Stimulated activated CD4-positive, alpha-beta T cell treated with anti-CD3 and anti-CD28 coated beads, Interleukin-12 subunit alpha, Interleukin-12 subunit beta, amount 100 ng/mL, for 48 hours (primary cell): ENCODE data around the gene FNTB.

Experiments used
- DNase-seq, 3 donors: peaks; one replicate each; pipeline ENCODE4 v3.0.0-alpha.2; 2020; ENCODE audit warnings: low read depth in 2 of 3, low spot score in 1 of 3

FNTB gene

DNA sequence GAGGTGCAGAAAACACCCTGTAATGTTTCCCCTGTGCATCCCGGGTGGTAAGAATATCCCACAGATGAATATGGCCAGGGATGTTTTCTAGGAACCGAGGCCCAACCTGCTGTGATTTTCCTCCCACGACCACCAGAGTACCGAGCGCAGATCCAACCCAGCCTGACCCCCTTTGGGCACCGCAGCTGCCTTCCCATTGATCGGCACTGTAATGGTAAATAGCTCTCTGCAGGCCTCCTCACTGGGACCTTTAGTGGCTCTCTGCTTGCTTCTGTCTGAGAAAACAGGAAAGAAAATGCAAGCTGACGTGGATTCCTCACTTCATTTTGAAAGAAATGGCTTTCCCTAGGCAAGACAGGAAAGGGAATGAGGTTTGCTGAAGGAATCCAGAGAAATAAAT, 12.1 kb upstream of the FNTB start:
- no peak for DNase-seq

DNA sequence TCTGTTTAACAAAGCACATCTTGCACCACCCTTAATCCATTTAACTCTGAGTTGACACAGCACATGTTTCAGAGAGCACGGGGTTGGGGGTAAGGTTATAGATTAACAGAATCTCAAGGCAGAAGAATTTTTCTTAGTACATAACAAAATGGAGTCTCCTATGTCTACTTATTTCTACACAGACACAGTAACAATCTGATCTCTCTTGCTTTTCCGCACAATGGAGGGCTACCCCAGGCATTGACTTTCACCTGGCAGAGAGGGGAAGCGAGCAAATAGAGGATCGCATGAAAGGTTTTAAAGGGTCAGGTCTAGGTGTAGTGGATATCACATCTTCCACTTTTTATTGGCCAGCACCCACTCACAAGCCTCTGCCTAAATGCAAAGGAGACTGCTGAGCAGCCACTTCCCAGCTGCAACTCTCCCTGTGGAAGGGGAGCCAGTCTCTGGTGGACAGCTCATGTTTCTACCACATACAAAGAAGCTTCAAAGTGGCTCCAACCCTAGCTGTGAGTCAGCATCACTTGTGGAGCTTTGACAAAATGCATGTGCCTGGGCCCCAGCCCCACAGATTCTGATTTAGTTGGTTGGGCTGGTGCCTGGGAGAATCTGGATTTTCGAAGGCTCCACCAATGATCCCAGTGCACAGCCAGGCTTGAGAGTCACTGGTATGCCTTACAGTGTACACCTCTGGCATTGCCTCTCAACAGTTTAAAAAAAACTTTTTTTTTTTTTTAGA, 7.2 kb upstream of the FNTB start:
- no peak for DNase-seq

DNA sequence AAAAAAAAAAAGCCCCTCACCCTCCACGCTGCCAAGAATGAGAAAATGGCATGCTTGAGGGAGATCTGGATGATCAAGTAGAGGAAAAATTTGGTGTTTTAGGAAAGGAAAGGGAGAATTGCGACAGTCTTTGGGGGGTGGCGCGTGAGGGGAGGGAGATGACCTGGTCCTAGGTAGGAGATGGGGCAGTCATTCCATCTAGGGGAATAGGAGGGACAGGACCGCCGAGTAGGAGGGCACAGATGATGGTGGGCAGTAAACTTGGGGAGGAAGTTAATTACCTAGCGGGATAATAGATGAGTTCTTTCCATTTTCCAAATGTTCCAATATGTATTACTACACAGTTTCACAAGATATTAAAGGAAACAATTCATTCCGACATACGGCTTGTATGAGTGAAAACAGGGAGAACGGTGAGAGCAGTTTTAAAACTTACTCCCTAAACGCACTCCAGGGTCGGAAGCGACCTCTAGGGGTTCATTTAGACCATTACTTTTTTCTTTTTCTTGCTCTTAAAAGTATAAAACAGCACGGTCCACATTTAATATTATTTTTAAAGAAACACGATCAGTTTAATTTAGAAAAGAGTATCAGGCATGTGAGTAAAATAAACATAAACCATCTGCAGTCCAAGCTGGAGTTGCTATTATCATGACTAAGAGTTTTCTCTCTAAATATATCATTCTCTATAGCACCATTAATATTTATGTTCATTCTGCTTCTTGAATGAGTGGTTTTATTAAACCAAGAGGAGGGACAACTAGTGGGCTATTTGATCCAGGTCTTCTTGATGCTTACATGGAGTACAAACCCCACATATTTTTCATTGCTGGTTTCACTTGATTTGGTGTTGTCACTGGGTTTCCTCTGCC, 3.0 kb upstream of the FNTB start:
- no peak for DNase-seq

DNA sequence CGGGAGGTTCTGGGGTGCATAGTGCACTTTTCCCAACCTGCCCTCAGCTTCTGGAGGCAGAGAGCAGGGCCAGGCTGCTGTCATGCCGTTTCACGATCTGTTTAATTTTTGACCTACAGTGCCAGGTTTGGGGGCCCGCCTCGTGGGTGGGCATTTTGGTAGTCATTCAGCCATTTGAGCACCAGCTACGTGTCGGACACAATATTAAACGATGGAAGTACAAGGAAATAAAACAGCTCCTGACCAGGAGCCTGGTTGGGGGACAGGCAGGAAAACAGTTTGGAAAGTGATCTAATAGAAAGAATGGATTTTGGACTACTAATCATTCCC, 708 bp downstream of the FNTB start:
- no peak for DNase-seq

DNA sequence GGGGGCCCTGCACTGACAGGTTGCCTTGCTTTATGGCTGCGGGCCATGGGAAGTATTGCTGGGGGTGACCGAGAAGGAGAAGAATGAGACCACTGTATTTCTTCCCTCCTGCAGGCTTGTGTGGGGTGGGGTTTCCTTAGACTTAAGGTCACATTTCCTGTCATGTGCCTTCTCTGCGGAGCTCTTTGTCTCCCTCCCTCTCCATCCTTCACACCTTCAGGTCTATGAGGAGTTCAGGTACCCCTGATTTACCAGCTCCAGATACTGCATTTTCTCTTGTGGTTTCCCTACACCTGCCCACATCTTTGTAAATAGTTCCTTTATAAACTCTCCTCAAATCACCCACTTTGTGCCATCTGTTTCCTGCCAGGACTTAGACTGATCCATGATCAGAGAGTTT, 3.6 kb downstream of the FNTB start:
- DNase-seq: no peak

DNA sequence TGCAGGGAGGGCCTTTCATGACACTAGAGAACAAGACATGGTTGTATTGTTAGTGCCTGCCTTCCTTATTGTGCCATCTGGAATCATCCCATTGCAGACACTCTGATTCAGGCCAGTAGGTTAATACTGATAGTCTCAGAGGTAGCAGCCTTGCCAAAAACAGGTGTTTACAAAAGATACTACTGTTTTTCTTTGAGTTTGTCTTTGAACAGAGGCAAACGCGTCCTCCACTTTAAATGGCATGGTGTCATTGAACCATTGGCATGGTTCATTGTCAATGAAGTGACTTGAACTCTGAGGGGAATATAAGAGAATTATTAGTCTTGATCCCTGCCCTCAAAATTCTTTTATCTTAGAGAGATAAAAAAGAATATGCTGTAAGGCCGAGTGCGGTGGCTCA, 4.2 kb downstream of the FNTB start:
- DNase-seq: no peak

- DNase-seq: no peak
Measured at GRCh38 chr14:64992328-64992885, 5.7 kb downstream of the FNTB start.

DNA sequence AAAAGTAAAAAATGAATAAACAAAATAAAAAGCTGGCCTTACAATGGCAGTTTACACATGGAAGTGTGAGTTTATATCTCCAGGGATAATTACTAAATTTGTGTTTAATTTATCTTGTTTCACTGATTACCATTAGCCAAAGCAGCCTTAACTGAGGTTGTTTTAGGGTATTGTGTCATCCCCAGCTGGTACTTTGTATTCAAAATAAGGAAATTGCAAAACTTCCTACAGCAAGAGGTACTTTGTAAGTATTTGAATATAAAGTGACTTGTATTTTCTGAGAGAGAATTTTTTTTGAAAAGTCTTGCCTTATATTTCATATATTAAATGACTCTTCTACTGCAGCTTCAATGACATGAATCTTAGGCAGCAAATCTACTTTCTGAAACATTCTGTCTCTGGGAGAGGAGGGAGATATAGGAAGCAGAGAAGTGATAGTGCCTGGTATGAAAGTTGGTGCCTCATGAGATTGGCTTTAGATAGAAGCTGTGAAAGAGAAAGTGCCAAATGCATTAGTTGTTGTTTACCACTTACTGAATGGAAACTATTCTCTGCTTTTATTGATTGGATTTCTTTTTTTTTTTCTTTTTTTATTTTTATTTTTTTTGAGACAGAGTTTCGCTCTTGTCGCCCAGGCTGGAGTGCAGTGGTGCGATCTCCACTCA, 6.7 kb downstream of the FNTB start:
- no peak for DNase-seq

DNA sequence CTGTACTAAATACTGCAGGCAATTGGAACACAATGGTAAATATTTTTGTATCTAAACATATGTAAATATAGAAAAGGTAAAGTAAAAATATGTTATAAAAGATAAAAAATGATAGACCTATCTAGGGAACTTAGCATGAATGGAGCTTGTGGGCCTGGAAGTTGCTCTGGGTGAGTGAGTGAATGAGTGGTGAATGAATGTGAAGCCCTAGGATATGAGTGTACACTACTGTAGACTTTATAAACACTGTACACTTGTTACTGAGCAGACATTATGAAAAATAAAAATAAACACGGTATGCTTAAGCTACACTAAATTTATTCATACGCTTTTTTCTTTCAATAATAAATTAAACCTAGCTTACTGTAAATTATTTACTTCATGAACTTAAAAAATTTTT, 7.8 kb downstream of the FNTB start:
- no peak for DNase-seq

DNA sequence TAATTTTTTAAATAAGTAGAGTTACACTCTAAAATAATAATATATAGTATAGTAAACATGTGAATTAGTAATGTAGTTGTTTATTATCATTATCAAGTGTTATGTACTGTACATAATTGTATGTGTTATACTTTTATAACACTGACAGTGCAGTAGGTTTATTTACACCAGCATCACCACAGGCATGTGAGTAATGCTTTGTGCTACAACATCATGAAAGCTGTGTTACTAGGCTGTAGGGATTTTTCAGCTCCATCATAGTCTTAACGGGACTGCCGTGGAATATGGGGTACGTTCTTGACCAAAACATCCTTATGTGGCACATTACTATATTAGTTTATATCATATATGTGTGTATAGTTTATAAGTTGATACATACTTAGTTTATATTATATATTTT, 8.6 kb downstream of the FNTB start:
- no peak for DNase-seq

DNA sequence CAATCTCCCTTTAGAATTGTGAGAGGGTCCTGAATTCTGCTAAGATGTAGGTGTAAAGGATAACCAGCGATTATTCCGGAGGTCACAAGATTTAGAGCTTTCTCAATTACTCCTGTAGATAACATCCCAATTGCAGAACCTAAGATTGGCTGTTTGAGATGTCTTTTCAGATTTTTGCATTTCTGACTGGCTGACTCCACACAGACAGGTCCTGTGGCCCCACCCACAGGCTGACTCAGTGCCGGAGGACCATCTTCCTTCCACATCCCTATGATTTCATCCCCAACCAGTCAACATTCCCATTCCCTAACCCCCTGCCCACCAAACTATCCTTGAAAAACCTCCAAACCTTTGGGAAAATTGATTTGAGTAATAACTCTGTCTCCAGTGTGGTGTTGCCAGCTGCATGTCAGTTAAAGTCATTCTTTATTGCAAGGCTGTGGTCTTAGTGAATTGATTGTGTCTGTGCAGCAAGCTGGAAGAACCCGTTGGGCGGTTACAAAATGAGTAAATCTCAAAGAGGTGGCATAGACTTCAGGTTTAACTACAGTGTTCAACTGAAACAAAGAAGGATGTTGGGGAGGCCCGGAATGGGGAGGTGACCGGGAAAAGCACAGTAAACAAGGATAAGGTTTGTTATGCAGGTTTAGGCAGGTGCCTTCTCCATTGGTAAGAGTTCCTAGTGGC, 10.6 kb downstream of the FNTB start:
- DNase-seq: no peak

DNA sequence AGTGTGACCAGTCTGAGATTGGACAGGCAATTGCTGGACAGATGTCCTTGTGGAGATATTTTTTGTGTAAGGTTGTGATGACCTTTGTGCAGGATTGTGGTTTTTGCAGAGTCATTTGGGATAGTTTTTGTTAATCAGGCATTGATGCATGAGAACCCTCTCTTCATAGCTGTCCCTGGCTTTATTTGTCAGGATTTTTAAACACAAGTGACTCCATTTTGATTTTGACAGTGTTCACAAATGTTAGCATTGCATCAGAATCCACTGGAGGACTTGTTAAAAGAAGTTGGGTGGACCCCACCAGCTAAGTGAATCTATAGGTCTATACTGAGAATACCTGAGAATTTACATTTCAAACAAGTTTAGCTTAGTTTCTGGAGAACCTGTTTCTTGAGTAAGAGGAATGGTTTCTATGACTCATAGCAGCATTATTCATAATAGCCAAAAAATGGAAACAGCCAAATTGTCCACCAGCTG, 11.8 kb downstream of the FNTB start:
- no peak for DNase-seq

GRCh38 chr14:65000898-65001591, 14.3 kb downstream of the FNTB start:
- no peak for DNase-seq

DNA sequence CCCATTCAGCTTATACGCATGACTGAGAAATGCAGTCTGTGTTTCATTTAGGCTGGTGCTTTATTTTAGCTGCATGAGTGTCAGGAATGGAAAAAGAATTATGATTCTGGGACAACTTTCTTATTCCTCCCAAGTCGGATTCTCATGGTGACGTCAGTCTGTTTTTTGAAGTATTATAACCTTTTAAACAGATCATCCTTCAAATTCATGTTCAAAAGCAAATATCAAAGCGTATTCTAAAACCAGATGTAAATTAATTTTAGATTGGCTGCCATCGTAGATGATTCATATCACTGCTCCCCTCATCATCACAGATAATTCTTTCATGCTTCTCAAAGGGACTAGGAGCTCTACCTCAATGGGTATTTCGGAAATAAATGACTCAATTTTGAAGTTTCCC, 15.0 kb downstream of the FNTB start:
- DNase-seq: no peak

GRCh38 chr14:65002586-65003210, 16.0 kb downstream of the FNTB start:
- no peak for DNase-seq

GRCh38 chr14:65003394-65003793, 16.7 kb downstream of the FNTB start:
- no peak for DNase-seq

- no peak for DNase-seq
Measured at GRCh38 chr14:65006261-65006721, 19.6 kb downstream of the FNTB start.

DNA sequence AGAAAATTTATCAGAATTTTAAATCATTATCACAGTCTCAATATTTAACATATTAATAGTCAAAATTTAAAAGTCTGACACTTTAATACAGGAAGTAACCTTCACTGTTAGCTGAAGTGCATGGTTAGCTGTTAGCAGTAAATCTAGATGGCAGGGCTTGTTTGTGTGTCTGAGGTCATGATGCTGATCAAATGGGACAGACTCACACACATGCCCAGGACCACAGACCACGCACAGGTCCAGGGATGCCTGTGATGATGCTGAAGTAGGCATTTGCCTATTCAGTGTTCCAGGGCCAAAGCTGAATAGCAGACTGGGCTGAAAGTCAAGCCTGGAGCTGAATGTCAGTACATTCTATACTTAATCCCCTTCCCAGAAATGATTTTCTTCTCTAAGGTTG, 20.5 kb downstream of the FNTB start:
- DNase-seq: no peak

DNA sequence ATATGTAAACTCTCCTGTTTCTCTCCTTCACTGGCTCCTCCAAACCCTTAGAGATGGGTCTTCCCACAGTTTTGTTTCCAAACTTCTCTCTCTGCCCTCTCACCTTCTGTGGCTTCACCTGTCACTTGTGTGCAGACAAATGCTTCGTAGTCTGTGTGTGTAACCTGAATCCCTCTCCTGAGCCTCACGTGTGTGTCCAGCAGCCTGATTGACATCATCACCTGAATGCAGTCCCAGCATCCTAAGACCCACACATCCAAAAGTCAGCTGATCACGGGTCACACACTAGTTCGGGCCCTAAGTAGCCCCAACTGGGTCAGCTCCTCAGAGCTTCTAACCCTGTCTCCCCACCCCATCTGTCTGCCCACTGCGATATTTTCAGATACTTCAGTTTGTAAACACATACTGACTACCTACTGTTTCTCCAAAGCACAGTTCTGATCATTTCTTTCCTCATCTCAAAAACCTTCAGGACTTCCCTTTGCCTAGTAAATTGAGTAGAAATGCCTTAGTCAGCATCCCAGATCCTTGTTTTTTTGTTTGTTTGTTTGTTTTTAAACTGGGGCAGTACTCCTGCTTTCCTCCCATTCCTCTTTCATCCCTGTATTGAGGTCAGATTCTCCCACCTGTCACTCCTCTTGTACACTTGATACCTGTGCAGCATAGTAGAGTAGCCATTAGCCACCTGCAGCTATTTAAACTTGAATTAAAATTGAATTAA, 23.7 kb downstream of the FNTB start:
- DNase-seq: no peak
